Posterior cingulate gyrus (tissue), 11 donors: ENCODE measurements around the gene TOX4.
A peak's percentile ranks its signal among the peaks of the same experiment; 100 is the strongest.

Experiments
- DNase-seq, 10 donors: peaks; one replicate each; pipeline versions ENCODE4 v3.0.0 to v3.0.0-alpha.2; 2020 to 2021; ENCODE audit warnings: mixed read lengths in 3 of 10
- intact Hi-C: fragments of 100-400 bp; cut with DNase I; formaldehyde crosslinking; loops from one replicate; pipeline ENCODE4 v1.15.1; 2023

Gene TOX4

DNA sequence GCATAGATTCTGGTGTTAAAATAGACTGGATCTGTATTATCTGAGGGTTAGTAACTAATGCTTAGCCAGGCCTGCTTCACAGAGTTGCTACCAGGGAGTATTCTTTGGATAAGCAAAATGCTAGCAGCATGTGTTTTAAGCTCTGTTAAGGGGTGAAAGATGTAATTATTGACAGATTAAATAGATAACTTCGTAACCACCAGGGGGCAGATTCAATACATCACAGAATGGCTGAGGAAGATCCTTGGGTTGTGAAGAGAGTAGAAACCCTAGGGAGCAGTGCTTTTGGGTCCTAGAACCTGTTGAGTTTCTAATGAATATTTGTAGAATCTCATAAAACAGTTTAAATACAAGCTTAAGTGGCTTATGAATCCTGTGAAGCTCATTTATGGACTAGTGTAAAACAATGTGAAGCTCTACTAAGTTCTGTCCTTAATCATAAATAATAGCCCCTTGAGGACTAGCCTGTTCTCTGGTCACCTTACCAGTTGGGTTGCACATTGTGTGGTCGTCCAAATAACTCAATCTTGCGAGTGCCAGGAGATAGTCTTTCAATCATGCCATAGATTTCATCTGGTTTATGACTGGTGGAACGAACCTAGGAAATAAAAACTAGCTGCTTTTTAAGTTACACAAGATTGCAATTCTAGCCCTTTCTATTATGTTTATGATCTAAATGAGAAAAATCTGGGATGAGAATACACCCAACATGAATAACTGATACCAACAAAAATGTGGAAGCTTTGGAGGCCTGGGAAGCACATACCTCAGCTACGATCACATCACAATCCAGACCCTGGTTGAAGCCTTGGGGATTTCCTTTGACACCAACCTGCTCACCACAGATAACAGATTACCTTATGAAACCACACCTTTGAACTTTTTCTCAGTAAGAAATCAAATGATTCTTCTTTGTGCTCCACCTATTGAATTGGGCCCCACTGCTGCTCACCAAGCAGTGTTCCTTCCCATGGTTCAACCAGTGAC is 21.8 kb downstream of the TOX4 start:
- intact Hi-C loops = loop anchor here (1.0 kb wide), 1 partner anchor 58 kb away; no protein-coding TSS in a partner anchor
- no peak for DNase-seq

DNA sequence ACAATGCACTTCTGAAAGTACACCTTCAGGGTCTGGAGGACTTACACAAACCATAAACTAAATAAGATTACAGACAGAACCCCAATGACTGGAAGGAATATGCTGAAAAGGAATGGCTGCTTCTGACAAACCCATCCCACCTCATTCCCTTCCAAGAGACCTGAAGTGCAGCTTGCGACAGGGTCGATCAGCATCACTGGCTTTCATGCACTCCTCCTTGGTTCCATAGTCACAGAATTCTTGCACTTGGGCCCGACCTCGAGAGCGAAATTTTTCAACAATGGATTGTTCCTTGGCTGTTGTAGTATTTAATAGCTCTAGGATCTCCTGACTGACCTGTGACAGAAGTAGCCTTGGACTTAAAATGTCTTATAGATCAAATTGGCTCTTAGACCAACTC is 24.6 kb downstream of the TOX4 start:
- intact Hi-C loops = no loop called here
- DNase-seq = no peak

DNA sequence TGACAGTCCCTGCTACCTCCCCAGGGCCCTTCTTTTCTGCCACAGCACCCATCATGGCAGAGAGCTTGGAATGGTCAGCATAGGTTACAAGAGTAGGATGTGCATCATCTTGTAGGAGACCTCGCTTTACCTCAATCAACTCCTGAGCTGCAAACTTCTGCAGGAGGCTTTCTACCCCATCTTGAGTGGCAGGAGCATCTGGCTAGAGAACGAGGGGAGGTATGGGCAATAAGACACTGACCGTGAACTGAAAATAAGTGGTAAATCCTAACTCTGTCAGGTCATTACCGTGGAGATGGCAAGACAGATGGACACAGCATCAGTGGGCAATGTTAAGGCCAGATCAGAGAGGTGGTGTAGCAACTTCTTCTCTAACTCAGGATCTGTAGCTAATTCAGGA is 26.4 kb downstream of the TOX4 start:
- intact Hi-C loops = no loop called here

DNA sequence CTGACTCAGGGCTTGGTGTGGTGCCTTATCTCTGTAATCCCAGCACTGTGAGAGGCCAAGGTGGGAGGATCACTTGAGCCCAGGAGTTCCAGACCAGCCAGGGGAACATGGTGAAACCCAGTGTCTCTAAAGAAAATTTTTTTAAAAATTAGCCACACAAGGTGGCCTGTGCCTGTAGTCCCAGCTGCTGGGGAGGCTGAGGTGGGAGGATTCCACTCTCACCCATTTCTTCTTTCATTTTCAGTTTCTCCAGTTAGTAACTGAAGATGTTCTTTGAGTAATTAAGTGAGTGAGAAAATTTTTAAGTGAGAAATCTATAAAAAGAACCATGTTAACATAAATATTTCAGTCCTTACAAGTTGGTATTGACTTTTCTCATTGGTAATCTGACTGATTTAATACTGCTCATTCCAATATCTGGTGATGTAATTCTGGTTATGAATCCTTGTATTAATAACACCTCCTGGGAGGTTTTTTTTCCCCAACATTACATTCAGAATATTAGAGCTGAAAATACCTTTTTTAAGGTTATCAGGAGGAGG is 28.1 kb downstream of the TOX4 start:
- intact Hi-C loops = no loop called here
- no peak for DNase-seq

More for the DNA sequence above, 26.4 kb downstream of the TOX4 start:
- DNase-seq = no peak

DNA sequence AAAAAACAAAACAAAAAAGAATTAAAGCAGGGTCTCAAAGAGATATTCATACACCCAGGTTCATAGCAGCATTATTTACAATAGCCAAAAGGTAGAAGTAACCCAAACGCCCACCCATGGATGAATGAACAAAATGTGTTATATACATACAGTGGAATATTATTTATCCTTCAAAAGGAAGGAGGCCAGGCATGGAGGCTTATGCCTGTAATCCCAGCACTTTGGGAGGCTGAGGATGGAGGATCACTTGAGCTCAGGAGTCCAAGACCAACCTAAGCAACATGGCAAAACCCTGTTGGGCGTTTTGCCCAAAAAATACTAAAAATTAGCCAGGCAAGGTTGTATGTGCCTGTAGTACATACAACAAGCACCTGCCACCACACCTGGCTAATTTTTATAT is 29.6 kb downstream of the TOX4 start:
- DNase-seq = no peak
- intact Hi-C loops = no loop called here

DNA sequence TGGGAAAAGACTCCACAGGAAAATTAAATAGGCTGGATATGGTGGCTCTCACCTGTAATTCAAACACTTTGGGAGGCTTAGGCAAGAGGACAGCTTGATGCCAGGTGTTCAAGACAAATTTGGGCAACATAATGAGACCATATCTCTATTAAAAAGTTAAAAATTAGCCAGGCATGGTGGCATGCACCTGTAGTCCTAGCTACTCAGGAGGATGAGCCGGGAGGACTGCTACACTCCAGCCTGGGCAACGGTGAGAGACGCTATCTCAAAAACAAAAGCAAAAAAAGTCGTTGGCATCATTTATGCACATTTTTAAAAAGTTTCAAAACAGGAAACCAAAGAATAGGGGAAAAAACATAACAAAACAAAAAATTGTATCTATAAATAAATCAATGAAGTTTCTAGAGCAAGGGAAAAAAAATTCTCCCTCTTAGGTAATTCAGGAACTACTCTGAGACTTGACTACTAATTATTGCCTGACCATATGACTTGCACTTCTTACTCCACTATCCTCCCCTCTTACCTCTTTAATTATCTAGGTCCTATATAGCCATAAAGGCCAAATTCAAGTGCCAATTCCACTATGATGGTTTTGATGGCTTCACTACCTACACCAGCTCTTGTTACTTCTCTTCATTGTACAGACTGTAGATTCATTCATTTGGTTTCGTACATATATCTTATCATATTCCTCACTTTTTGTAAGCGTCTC is 32.6 kb downstream of the TOX4 start:
- intact Hi-C loops = loop anchor here (5.0 kb wide), 1 partner anchor 437 kb away; the partner anchor contains the start of gene ARHGEF40
- no peak for DNase-seq

DNA sequence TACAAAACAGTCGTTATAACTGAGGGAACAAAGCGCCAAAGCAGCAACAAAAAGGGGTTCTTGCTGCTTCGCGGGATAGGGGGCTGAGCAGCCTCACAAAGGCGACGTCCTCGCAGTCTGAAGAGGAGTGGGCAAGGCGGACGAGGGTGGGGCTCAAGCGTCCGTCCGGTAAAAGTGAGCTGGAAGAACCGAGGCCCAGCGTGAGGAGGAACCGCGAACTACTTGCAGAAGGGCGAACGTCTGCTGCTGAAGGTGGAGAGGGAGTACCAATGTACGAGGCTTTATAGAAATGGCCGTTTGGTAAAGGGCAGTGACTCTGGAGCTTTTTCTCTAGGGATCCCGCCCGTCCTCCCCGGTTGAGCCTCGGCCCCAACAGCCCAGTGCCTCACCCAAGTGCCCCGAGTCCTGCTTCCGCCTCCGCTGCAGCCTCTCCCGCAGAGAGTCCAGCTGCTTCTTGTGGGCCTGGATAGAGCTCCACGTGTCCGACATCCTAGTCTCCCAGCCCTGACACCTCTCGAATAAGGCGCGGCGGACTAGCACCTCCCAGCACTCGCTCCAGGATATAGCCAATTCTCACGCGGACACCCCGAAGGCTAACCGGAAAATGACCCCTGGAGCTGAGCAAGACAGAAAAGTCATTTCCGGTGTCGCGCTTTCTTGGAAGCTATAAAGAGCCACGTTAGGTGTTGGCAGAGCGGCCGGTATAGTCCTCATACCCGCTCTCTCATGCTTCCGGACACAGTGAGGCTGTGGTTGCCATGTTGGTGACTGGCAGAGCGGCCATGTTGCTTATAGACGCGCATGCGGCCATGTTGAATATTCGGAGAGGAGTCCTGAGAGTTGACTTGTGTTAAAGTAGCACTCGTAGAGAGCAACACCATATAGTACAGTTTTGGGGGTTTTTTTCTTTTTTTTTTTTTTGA is 34.0 kb downstream of the TOX4 start, which contains the start of gene METTL3:
TSS of gene METTL3 (minus strand) at position 606 of the 923 bp plus-strand sequence. CDS start at position 489, 117 bp downstream.
- peak; percentile 93 to 99 (median 96) for DNase-seq
- intact Hi-C loops = loop anchor here (1.0 to 5.0 kb wide), 3 partner anchors 34 to 439 kb away; partner anchors contain the start of genes ARHGEF40, CHD8 and TOX4

DNA sequence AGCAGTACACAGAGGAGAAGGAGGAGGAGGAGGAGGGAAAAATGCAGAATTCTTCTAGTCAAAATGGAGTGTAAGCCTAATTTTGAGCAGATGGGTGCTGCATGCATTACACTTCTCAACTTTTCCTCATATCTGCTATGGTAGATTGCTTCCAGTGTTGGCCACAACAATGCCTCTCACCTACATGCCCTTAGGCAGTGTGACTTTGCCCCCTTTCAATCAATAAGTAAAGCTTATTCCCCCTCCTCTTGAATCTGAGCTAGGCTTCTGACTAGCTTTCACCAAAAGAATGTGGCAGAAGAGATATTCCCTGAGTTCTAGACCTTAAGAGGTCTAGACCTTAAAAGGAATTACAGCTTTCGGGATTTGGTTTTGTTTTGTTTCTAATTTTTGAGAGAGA is 37.3 kb downstream of the TOX4 start:
- intact Hi-C loops = loop anchor here (5.0 kb wide), 1 partner anchor 442 kb away; the partner anchor contains the start of gene ARHGEF40
- no peak for DNase-seq

DNA sequence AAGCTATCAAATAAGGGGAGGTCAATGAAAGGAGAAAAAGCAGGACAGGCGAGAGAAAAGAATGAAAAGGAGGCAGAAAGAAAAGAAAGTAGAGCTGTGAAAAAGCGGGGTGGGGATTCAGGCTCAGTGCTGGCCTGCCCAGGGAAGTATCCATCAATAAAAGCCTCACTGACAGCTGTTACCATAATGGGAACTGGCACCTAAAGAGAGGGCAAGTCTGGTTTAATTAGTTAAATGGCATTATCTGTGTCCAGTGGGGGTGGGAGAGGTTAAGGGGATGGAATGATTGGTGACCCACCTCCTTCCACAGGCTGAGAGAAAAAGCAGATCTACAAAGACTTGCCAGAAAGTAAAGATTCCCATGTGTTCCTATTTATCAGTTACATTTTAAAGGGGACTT is 41.7 kb downstream of the TOX4 start:
- DNase-seq = no peak
- intact Hi-C loops = no loop called here

DNA sequence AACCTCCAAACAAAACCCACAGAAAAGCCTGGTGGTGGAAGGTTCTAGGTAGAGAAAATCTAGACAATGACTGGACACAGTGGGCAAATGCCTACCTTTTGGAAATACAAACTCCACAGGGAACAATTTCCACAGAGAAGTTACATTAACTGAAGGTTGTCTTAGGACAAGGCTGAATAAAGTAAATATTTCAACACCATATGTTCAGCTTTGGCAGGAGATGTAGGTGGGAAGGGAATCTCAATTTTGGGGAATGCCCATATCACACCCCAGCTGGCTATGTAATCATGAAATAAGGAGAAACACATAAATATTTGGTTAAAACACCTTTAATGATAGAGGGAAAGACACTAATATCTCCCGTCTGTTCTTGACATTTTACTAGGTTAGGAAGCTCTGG is 43.8 kb downstream of the TOX4 start:
- intact Hi-C loops = no loop called here
- no peak for DNase-seq

DNA sequence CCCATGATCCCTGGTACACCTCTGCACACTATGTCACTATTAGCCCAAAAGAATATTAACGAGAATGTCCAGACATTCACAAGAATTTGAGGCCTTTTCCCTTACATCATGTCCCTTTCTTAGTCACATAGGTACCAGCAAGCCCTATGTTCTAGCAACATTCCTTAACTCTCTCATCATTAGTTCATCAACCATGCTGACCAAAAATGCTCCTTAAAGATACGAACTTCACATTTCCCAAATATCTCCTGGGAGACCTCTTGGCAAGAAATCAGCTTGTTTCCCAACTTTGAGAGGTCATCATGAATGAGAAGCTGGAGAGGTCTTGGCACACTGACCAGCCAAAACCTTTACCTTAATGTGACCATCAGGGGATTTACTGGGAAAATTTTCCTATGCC is 44.5 kb downstream of the TOX4 start:
- no peak for DNase-seq
- intact Hi-C loops = no loop called here

DNA sequence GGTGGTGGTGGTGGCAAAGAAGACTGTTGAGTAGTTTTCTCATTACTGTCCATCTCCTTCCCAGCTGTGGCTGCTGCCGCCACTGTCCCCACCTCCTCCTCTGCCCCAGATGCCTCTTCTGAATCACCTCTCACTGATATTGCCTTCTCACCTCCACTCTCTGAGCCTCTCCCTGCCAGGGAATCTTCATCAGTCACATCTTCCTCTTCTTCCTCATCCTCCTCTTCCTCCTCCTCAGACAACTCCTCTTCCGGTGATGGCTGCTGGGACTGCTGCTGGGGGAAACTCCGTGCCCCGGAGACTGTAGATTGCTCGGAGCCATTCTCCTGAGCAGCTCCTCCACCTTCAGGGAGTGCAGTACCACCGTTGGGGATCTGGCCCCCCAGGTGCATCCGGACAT is 46.2 kb downstream of the TOX4 start:
- DNase-seq = no peak
- intact Hi-C loops = no loop called here

DNA sequence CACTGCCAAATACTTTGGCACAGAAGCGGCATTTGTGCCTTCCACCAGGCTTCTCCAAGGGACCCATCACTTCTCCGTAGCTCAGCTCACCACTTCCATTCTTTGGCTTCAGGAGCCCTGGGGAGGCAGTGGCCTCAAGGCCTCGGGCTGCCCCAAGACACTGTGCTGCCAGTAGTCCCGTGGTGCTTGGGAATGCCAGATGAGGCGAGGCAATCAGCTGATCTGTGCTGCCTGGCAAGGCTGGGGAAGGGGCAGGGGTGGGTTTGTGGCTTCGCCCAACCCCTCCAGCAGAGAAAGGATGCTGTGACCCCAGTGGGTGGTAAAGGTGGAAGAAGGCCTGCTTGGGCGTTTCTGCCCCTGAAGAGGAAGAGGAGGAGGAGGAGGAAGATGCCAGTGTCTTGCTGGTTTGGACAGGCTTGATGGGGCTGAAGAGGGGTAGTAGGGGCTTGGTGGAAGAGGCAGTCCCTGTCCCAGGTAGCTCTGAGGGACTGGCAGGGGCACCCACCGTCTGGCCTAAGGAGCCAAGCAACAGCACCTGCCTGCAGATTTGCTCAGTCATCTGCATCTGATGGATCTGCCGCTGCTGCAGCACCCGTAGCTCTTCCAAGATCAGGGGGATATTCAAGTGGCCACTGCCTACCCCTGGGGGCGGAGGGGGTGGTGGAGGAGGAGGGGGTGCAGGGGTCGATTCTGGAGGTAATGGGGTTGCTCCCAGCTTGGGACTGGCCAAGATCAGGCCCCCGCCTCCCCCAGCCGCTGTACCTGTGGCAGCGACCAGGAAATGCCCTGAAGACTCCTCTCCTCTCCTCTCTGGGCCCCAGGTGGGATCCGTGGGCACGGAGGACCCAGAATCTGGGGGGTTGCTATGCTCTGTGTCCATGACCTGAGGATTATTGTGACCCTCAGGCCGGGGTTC is 47.8 kb downstream of the TOX4 start:
- intact Hi-C loops = no loop called here

DNA sequence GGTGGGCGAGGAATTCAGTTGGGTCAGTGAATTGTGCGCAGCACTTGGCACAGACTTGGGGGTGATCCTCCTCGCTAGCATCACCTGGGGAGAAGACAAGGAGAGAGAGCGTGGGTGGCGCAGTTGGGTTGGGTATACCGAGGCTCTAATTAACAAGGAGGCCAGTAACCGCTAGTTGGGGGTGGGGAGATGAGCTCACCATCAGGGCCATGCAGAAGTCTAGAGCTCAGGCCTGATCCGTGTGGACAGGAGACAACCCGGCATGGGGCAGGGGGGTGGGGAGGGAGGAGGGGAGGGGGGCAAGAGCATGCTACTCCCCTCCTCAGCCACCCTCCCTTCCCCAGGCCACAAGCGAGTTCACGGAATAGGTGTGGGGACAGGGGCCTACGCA is 48.6 kb downstream of the TOX4 start:
- intact Hi-C loops = no loop called here
- DNase-seq = peak in 4 of 10 donors; percentile 18 to 84 (median 32)

More for the DNA sequence above, 47.8 kb downstream of the TOX4 start:
- DNase-seq = no peak

DNA sequence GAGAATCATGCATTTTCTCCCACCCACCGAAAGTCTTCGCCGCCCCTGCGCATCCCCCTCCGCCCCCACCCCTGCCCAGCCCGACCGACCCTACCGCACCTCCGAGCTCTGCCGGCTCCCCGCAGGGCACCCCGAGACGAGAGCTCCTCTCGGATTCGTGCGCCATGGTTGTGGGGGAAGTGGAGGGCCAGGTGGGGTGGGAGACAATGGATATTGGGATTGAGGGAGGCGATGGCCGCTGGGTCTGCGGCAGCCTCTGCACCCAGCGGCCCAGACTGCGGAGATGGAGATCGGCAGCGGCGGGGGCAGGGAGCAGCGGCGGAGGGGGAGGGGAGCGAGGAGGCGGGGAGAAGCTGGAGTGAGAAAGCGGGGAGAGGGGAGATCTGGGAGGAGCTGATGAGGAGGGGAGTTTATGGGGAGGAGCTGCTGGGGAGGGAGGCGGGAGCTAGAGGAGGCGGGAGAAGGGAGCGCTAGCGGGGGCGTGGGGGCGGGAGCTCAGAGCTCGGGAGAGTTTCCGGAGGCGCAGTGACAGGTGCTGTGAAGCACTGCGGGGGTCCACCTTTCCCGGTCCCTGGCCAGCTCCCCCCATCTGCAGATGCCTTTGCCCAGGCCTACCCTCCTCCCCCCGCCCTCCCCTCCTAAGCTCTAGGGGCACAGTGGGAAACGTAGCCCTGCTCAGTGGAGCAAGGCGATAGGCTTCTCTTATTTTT is 49.1 kb downstream of the TOX4 start, which contains the start of gene SALL2:
TSS of gene SALL2 (minus strand) at position 385 of the 710 bp plus-strand sequence. CDS start at position 166, 219 bp downstream.
- intact Hi-C loops = loop anchor here (2.0 kb wide), 1 partner anchor 31 kb away; no protein-coding TSS in a partner anchor
- DNase-seq = peak; percentile 64 to 97 (median 74)

DNA sequence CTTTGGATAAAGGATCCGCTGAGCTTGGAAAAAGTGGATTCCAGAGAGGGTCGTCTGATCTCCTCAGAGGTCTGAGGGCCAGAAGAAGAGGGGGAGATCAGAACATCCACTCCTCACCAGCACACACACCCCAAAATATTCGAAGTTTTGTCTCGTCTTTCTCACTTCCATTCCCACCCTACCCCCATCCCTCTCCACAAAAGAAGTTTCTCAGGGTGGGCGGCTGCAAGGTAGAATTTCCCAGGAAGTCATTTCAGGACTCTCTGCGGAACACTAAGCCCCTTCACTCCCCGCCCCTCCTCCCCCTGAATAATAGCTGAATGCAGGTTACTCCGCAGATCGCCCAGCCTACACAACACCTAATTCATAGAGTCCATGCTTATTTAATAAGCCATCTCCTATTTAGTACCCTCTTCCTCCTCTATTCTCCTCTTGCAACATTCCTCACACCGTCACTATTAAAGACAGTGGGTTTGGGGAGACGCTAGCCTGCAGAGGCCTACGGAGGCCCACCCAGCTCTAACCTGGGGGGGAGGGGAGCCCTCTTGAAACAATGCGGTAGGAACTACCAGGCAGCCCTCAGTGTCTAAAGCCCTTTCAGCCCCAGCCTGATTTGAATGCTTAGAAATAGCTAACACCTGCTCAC is 49.8 kb downstream of the TOX4 start:
- intact Hi-C loops = loop anchor here (2.0 kb wide), 1 partner anchor 30 kb away; no protein-coding TSS in a partner anchor
- no peak for DNase-seq

DNA sequence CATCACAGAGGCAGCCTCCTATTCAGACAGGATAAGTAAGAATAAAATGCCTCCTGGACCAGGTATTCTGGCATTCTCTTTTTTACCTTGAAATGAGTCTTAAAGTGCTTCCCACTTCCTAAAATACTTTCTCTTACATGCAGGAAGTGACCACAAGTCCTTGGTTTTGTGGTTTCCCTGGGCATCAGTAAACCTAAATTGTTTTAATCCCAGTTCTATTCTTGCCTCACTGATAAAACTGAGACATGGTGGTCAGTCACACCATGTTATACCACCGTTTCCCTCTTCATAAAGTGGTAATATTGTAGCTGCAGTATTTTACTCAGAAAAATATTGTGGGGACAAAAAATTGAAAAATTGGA is 50.3 kb downstream of the TOX4 start:
- intact Hi-C loops = loop anchor here (2.0 kb wide), 1 partner anchor 30 kb away; no protein-coding TSS in a partner anchor
- DNase-seq = no peak
